ENCODE data around the gene CHPT1.
"Not testable (repeated sequence)": the region's sequence is repeated elsewhere in the genome, so short reads cannot be mapped to it uniquely, and the experiment has no call there.

CHPT1 gene

GRCh38 chr12:101697197-101697929, at the start of gene CHPT1:
TSS of gene CHPT1 (plus strand) at chr12:101697640. CDS start at chr12:101697862, 222 bp downstream.
- DNase-seq (ENCODE audit: low read depth): peak; percentile 31

GRCh38 chr12:101647711-101648110, 49.7 kb upstream of the CHPT1 start:
- no peak for DNase-seq (ENCODE audit: low read depth)

DNA sequence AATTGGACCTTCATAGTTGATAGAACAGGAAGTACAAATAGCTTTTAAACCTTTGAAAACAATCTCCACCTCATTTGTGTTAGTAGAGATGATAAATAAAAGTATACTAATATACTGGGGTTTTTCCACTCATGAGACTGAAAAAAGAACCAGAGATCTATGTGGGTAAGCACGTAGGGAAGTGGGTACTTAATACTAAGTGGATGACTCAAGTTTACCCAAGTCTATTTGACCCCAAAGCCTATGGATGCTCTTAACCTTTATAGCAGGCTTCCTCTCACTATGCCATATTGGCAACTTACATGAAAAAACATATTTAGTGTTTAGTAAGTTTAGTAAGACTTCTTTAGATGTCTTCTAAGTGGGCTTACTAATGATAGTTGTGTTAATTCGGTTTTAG, 49.2 kb upstream of the CHPT1 start:
- no peak for DNase-seq (ENCODE audit: low read depth)

GRCh38 chr12:101650346-101651117, 46.9 kb upstream of the CHPT1 start:
- DNase-seq (ENCODE audit: low read depth): peak; percentile 21

DNA sequence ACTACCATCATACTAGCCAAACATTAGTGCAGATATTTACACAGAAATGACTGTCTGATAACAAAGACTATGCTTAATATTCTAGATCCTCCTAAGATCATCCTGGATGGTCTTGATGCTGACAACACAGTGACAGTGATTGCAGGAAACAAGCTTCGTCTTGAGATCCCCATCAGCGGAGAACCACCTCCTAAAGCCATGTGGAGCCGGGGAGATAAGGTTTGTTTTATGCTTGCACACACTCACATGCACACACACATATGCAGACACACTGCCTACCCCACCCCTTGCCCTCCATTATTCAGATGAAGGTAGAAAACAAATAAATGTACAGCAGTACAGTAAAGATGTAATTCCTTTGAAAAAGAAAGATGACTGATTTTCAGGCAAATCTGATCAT, 44.4 kb upstream of the CHPT1 start:
- DNase-seq (ENCODE audit: low read depth): no peak

GRCh38 chr12:101653503-101653902, 43.9 kb upstream of the CHPT1 start:
- no peak for DNase-seq (ENCODE audit: low read depth)

DNA sequence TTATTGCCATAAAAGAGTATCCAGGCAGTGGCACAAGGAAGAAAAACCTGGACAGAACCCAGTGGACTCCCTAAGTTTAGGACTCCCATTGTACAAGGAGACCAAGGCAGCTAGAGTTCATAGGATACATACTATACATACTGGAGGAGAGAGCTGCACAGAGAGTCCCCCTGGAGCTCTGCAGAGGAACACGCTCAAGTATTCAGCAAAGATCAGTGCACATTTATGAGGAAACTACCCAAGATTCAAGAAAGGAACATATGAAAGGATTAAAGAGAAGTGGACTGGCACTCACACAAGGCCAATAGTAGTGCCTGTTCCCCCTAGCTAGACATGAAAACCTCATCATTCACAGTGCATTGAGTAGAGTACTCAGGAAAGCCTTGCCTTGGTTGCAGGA, 43.0 kb upstream of the CHPT1 start:
- DNase-seq (ENCODE audit: low read depth): no peak

DNA sequence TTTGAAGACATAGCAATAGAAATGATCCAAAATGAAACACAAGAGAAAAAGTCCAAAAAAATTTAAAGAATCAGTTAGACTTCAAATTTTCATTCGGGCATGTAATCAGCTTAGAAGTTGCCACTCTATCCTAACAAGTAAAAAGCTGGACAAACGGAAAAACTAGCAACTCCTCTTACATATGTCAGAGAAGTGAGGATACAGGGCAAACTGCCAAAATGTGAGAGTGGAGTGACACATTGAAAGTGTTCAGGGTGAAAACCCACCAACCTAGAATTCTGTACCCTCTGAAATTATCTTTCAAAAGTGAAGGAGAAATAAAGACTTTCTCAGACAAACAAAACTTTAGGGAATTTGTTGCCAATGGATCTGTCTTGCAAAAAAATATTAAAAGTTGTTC, 42.0 kb upstream of the CHPT1 start:
- DNase-seq (ENCODE audit: low read depth): no peak

GRCh38 chr12:101660662-101661061, 36.8 kb upstream of the CHPT1 start:
- DNase-seq (ENCODE audit: low read depth): peak; percentile 3

- no peak for DNase-seq (ENCODE audit: low read depth)
Measured at GRCh38 chr12:101663298-101663697, 34.1 kb upstream of the CHPT1 start.

- no peak for DNase-seq (ENCODE audit: low read depth)
Measured at GRCh38 chr12:101664992-101665391, 32.4 kb upstream of the CHPT1 start.

DNA sequence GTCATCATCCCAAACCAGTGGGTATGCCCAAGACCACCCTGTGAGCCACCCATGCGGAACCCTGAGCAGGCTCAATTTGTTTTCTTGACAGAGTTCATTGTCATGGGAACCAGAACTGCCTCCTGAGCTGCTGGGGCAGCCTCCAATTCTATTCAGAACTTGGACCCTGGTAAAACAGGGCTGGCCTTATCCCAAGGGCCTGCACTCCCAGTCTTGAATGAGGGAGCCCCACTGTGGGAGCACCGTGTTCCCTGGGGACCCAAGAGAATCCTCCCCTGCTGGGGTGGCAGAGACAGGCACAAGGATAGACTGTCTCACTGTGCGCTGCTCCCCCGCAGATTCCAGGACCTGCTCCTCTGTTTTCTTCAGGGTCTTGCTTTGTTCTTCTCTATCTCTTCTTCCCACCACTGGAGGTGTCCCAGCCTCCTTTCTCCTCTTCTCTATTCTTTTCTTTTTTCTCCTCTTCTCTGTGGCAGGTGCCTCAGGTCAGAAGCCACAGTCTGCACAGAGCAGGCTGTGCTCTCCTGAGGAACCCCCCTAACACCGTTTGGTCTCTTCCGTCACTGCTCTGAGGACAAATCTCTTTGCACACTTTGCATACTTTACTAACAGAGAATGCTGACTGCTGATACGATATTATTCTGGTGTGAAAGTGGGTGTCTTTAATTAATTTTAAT, 31.2 kb upstream of the CHPT1 start:
- DNase-seq (ENCODE audit: low read depth): no peak

- no peak for DNase-seq (ENCODE audit: low read depth)
Measured at GRCh38 chr12:101667591-101667990, 29.8 kb upstream of the CHPT1 start.

GRCh38 chr12:101670007-101670671, 27.3 kb upstream of the CHPT1 start:
- peak; percentile 81 for DNase-seq (ENCODE audit: low read depth)

DNA sequence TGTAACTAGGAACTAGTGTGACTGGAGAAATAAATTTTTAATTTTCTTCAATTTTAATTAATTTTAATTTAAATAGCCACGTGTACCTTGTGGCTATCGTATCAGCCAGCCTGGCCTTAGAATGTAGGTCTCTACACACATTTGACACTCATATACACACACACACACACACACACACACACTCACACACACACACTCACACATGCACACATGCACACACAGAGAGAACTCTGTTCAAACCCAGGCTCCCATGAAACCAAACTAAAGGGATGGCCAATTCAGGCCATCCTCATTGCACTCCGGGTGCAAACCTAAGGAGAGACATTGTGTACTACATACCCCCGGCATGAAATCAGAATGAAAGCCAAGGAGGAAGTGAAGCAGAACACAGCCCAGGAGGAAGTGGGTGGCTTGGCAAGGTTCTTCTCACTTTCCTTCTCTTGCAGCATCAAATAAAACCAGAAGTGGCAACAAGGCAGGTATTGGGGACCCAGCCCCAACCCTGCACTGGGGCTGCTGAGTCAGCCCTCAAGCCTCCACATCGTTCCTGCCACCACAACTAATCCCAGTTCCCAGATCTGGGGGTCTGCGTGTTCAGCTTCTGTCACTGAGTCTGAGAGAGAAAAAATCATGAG, 26.2 kb upstream of the CHPT1 start:
- peak; percentile 3 for DNase-seq (ENCODE audit: low read depth)

DNA sequence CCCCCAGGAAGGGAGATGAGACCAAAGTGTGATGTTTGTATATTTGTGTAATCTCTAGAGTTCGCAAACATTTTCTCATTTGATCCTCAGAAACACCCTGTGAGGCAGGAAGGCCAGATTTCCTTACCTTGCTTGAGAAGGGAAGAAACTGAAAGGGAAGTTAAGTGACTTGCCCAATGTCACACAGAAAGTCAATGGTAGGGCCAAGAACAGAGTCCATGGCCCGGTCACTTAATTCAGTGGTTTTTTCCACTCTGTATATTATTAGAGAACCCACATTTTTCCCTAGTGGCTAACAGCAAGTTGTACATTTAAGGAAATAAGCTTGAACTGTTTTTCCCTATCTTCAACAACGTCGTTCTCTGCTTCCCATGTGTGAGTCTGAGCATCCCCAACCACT, 25.6 kb upstream of the CHPT1 start:
- DNase-seq (ENCODE audit: low read depth): no peak

- no peak for DNase-seq (ENCODE audit: low read depth)
Measured at GRCh38 chr12:101675555-101675954, 21.9 kb upstream of the CHPT1 start.

DNA sequence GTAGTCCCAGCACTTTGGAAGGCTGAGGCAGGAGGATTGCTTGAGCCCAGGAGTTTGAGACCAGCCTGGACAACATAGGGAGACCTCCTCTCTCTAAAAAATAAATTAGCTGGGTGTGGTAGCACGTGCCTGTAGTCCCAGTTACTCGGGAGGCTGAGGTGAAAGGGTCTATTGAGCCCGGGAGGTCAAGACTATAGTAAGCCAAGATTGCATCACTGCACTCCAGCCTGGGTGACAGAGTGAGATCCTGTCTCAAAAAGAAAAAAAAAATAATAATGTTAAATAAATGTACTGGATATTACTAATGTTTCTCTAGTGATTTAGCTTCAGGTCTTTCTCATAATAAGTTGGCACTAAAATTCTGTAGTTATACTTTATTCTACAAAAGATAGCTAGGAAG, 20.9 kb upstream of the CHPT1 start:
- DNase-seq (ENCODE audit: low read depth): not testable (repeated sequence)

GRCh38 chr12:101678081-101678480, 19.4 kb upstream of the CHPT1 start:
- DNase-seq (ENCODE audit: low read depth): no peak

- no peak for DNase-seq (ENCODE audit: low read depth)
Measured at GRCh38 chr12:101680240-101680639, 17.2 kb upstream of the CHPT1 start.

- DNase-seq (ENCODE audit: low read depth): no peak
Measured at GRCh38 chr12:101680647-101681046, 16.8 kb upstream of the CHPT1 start.

GRCh38 chr12:101681627-101682026, 15.8 kb upstream of the CHPT1 start:
- not testable (repeated sequence) for DNase-seq (ENCODE audit: low read depth)

Data from iris pigment epithelial cell (primary cell).